C4-2B (cell line): Measurements from ENCODE around the gene FGF11.

Experiments used
- H3K27ac ChIP-seq: fragments of 450-650 bp; 2 replicates; pipeline ENCODE4 v1.5.1; 2017
- CTCF ChIP-seq: fragments of 450-650 bp; conservative IDR thresholded peaks from 2 replicates; pipeline ENCODE4 v1.5.1; 2017; ENCODE audit warnings: mild to moderate bottlenecking
- ZFX ChIP-seq: fragments of 450-650 bp; IDR thresholded peaks from 2 replicates; pipeline ENCODE4 v1.6.1; 2017

Gene FGF11

GRCh38 chr17:7483255-7484066, 44.1 kb downstream of the FGF11 start:
- H3K27ac ChIP-seq = peak overlapping the region; percentile 93

DNA sequence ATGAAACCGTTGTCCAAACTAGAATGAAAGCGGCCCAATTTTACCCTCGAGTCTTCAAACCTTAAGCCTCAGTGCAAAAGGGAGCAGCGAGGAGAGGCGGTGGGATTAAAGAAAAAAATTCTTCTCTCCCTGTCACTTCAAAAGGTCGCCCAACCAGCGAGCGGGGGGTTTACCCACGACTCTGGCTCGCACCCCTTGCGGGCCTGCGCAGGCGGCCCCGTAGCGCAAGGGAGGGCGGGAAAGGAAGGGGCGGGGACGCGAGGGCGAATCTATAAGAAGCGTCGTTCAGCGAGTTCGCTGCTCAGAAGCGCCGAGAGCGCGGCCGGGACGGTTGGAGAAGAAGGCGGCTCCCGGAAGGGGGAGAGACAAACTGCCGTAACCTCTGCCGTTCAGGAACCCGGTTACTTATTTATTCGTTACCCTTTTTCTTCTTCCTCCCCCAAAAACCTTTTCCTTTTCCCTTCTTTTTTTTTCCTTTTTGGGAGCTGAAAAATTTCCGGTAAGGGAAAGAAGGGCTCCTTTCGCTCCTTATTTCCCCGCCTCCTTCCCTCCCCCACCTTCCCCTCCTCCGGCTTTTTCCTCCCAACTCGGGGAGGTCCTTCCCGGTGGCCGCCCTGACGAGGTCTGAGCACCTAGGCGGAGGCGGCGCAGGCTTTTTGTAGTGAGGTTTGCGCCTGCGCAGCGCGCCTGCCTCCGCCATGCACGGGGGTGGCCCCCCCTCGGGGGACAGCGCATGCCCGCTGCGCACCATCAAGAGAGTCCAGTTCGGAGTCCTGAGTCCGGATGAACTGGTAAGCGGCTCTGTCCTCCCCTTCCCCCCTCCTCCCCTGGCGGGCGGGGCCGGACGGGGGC, 45.0 kb downstream of the FGF11 start, which contains the start of gene POLR2A:
Gene POLR2A, plus strand, starts transcription at position 300 of the 852 bp plus-strand sequence.
- TF ChIP-seq ZFX (no peak), CTCF (no peak)
- peak within 1 kb of the TSS; percentile 93 for H3K27ac ChIP-seq

More at GRCh38 chr17:7483255-7484066, 44.1 kb downstream of the FGF11 start:
- TF ChIP-seq CTCF (no peak), ZFX (no peak)

DNA sequence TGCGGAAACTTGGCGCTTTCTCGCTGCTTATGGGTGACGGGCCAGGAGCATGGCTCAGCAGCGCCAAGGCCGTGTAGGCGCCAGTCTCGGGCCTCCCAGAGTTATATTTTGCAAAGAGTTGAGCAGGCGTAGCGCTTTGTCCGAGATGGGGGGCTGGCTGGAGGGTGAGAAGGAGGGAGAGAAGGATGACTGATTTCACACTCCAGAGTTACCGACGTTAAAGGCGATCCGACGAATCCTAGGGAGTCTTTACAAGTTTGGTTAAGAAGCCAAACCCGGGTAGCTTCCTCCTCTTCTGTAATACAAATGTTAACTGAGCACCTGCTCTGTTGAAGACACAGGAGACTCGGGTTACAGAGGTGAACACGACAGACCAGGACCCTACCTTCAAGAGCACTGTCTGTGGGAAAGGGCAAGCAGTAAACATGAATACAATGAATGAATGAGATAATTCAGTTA, 45.6 kb downstream of the FGF11 start:
- H3K27ac ChIP-seq = peak overlapping the region; percentile 93
- no peak for TF ChIP-seq CTCF
- TF ChIP-seq ZFX = no peak

DNA sequence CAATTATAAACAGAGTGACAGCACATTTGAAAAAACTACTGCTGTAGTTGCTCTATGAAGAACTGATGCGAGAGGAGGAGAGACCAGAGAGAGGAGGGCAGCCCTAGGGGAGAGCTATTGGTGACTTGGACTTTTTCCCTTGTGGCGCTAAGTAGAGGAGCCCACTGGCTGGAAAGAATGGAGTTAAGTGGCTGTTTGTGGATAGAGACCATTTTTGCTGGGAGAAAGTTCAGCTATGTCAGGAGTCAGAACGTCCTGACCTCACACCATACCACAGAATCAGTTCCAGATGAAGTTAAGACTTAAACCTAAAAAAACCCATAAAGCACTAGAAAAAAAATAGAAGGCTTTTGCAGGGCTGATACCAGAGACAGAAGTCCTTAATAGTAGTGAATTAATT, 46.9 kb downstream of the FGF11 start:
- H3K27ac ChIP-seq = no peak overlapping the region
- no peak for TF ChIP-seq ZFX
- TF ChIP-seq CTCF = no peak

DNA sequence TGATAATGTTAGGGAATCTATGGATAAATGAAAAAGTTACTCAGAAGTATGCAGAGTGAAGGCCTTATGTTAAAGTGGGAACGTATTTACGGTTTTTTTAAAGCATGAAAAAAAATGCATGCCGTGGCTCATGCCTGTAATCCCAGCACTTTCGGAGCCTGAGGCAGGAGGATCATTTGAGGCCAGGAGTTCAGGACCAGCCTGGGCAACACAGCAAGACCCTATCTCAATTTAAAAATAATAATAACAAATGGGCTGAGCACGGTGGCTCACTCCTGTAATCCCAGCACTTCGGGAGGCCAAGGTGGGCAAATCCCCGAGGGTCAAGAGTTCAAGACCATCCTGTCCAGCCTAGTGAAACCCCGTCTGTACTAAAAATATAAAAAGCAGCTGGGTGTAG, 50.8 kb downstream of the FGF11 start:
- TF ChIP-seq ZFX = no peak
- no peak for TF ChIP-seq CTCF
- H3K27ac ChIP-seq = no peak overlapping the region

- no peak overlapping the region for H3K27ac ChIP-seq
- no peak for TF ChIP-seq ZFX
- TF ChIP-seq CTCF = no peak
Observed at GRCh38 chr17:7491583-7491982, 52.3 kb downstream of the FGF11 start.

DNA sequence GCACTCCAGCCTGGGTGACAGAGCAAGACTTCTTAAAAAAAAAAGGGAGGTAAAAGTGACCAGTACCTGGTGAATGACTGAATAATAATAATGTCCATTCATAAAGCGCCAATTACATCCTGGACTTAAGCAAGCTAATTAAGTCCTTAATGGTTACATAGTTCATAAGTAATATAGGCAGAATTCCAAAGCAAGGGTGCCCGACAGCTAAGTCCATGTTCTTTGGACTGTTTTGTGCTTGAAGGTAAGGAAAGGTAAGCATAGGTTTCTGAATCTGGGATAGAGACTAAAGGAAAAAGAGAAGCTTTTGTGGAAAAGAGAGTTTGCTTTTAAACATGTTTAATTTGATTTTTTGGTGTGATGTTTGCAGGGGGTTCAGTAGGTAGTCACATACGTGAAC, 54.6 kb downstream of the FGF11 start:
- no peak for TF ChIP-seq ZFX
- no peak overlapping the region for H3K27ac ChIP-seq
